Measurements from ENCODE around the gene GREB1.

Gene GREB1

DNA sequence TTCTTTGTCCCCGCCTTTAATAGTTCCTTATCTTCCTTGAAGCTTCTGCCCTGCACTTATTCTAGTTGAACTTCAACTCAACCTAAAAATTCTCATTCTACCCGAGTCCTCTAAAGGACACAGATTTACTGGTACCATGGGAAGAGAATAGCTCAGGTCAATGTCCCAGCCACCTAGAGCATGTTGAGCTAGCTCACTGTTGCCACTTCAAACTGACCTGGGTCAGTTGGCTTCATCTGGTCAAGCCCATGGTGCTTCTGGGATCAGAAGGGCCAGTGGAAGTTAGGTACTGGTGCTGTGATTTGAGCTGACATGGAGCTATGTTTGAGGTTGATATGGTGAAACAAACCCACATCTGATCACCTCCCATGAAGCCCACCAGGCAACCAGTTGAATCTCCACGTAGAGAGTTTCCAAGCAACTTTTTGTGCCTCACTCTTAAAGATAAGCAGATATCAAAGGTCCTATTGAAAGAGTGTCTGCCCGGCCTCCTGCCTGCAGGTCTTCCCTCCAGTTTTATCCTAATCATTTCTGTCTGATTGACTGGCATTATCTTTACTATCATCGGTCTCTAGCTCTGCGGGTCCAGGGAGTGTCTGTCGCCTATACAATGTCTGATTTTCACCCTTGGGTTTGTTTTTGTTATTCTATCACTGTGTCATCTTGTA lies 17.2 kb downstream of the GREB1 start:
- no peak for TF ChIP-seq CTCF (IDR thresholded peaks at IDR 0.05; ENCODE audit: low read depth, low read length)
- no peak overlapping the region for H3K4me3 ChIP-seq (ENCODE audit: low read depth, low read length)
- in situ Hi-C loops (cut with HindIII; ENCODE audit: low sequenced_read_pairs) = no loop called here
- no peak for DNase-seq (ENCODE audit: low read depth, low spot score)

DNA sequence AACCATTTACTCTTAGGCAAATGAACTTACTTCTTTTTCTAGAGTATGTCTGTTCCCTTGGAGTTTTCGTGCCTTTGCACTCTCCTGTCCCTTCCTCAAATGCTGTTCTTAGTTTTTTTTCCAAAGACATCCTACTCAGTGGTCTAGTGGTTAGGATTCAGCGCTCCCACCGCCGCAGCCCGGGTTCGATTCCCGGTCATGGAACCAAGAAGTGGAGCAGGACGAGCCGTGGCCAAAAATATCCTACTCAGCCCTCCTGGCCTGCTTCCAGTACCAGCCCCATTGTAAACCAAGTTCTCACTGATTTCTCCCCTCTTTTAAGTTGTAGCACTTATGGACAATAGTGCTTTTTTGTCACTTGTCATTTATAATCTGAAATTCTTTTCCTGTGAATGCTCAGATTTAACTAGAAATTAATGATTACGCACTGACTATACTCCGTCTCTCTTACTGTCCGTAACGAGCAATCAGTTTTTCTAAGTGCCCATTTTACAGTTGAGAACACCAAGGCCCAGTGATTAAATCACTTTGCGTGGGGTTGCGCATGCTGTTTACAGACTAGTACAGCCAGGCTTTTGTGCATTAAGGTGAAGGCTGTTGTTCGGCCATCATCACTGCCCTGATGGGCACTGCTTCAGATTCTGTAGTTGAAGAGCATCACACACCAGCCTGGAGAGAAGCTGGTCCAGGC lies 17.9 kb downstream of the GREB1 start:
- DNase-seq (ENCODE audit: low read depth, low spot score) = no peak
- no peak overlapping the region for H3K4me3 ChIP-seq (ENCODE audit: low read depth, low read length)
- in situ Hi-C loops (cut with HindIII; ENCODE audit: low sequenced_read_pairs) = no loop called here
- TF ChIP-seq CTCF (IDR thresholded peaks at IDR 0.05; ENCODE audit: low read depth, low read length) = no peak

- no peak overlapping the region for H3K4me3 ChIP-seq (ENCODE audit: low read depth, low read length)
- no peak for DNase-seq (ENCODE audit: low read depth, low spot score)
- TF ChIP-seq CTCF (IDR thresholded peaks at IDR 0.05; ENCODE audit: low read depth, low read length) = no peak
- in situ Hi-C loops (cut with HindIII; ENCODE audit: low sequenced_read_pairs) = no loop called here
Observed at GRCh38 chr2:11552260-11552638, 18.4 kb downstream of the GREB1 start.

DNA sequence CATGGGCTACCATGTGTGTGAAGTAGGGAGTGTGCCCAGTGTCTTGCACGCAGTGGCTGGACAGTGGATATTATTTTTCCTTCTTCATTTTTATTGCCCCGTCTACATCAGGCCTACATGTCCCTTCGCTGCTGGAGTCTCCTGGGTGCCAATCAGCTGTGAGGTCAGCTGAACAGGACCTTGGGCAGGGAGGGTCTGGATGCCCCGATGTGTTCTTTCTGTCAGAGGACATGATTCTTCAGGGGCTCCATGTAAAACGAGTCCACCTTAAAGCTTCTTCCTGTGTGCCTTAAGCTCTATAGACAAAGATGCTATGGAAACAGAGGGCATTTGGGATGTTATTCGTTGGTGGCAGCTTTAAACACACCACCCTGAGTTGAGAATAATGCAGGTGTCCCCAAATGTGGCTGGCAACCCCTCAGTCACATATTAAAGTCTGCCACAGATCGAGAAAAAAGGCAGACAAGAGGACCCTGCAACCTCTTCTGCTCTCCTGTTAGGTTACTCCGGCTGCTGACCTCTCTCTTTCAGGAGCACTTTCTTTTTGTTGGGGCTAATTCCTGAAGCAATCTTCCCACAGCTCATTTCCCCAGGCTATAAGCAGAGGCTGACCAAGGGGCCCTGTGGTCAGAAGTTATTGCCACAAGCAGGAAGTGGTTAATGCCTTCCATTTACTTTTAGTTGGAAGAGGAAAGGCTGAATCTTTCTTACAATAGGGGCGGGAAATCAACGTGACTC lies 20.0 kb downstream of the GREB1 start:
- in situ Hi-C loops (cut with HindIII; ENCODE audit: low sequenced_read_pairs) = no loop called here
- TF ChIP-seq CTCF (IDR thresholded peaks at IDR 0.05; ENCODE audit: low read depth, low read length) = no peak
- H3K4me3 ChIP-seq (ENCODE audit: low read depth, low read length) = no peak overlapping the region
- DNase-seq (ENCODE audit: low read depth, low spot score) = peak; percentile 42

DNA sequence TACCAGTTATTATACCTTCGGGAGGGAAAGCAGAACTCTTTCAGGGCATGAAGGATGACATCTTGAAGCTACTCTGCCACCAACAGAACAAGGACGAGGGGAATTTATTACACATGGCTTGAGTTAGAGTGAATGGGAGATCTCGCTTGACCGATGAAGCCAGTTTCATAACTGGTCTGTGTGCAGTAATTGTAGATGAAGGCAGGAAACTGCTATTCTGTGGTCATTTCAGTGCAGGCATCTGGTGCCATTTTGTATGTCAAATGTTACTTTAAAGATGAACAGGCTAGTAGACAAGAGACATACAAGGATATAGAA lies 20.5 kb downstream of the GREB1 start:
- no peak for TF ChIP-seq CTCF (IDR thresholded peaks at IDR 0.05; ENCODE audit: low read depth, low read length)
- no peak for DNase-seq (ENCODE audit: low read depth, low spot score)
- no peak overlapping the region for H3K4me3 ChIP-seq (ENCODE audit: low read depth, low read length)
- in situ Hi-C loops (cut with HindIII; ENCODE audit: low sequenced_read_pairs) = no loop called here

DNA sequence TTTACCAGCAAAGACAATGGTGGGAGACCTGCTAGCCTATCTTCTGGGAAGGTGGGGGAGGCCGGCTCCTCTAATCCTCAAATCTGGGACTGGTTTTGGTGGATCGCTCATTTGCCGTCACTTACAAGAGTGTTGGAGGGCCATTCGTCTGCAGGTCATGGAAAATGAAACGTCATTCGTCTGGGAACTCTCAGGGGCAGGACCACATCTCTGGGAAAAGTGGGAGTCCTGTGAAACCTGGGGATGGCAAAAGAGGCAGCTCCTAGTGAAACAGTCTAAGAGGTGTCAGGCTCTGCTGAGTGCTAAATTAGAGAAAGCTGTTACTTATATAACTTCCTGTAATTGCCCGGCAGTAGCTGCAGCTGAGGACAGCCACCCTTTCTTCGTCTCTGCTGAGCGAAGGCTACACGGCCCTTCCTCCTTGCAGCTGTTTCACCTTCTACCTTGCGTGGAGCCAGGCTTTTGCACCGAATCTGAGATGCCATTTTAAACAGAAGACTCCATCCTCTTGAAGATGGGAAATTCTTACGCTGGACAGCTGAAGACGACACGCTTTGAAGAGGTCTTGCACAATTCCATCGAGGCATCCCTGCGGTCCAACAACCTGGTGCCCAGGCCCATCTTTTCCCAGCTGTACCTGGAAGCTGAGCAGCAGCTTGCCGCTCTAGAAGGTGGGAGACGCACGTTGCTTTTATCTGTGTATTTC lies 22.4 kb downstream of the GREB1 start:
- in situ Hi-C loops (cut with HindIII; ENCODE audit: low sequenced_read_pairs) = no loop called here

More for the DNA sequence above, 22.4 kb downstream of the GREB1 start:
- H3K4me3 ChIP-seq (ENCODE audit: low read depth, low read length) = no peak overlapping the region
- no peak for DNase-seq (ENCODE audit: low read depth, low spot score)
- TF ChIP-seq CTCF (IDR thresholded peaks at IDR 0.05; ENCODE audit: low read depth, low read length) = no peak
